K562 (cell line): Measurements from ENCODE around the gene LHPP.

ENCODE experiments used
- ATF6 ChIP-seq: sonication (generic); formaldehyde crosslinking; IDR thresholded peaks from 2 replicates; pipeline ENCODE4 v1.4.0; 2020; ENCODE audit warnings: mild to moderate bottlenecking, missing genetic modification reagents
- CHCHD3 ChIP-seq: fragments of 250-450 bp; sonication (Bioruptor Pico); IDR thresholded peaks from 2 replicates; pipeline ENCODE4 v2.1.2; 2022; ENCODE audit warnings: mild to moderate bottlenecking
- EZH2 ChIP-seq: IDR thresholded peaks from 2 replicates; pipeline ENCODE4 v1.6.1; 2012; ENCODE audit warnings: low read depth, mild to moderate bottlenecking, inconsistent platforms, low read length, borderline replicate concordance
- HDAC2 ChIP-seq: fragments of 450-650 bp; IDR thresholded peaks from 2 replicates; pipeline ENCODE4 v1.6.1; 2016; ENCODE audit warnings: mild to moderate bottlenecking
- SIX5 ChIP-seq, 2 experiments: IDR thresholded peaks; 2 replicates each; pipeline ENCODE4 v1.6.1; 2011; ENCODE audit warnings: low read length in 2 of 2, borderline replicate concordance in 1 of 2, low read depth in 1 of 2, mild to moderate bottlenecking in 1 of 2, moderate library complexity in 1 of 2; ENCODE audit not compliant: insufficient read depth in 1 of 2
- ZZZ3 ChIP-seq: fragments of 450-650 bp; IDR thresholded peaks from 2 replicates; pipeline ENCODE4 v1.6.1; 2016; ENCODE audit warnings: antibody characterized with exemption, mild to moderate bottlenecking, moderate library complexity

- TF ChIP-seq CHCHD3, result no peak
- no peak for TF ChIP-seq EZH2
- TF ChIP-seq ATF6 (CRISPR knock-in tag), result no peak
- no peak for TF ChIP-seq HDAC2
- TF ChIP-seq SIX5 (IDR thresholded peaks at IDR 0.05; ENCODE audit: borderline replicate concordance in 1 of 2, insufficient read depth in 1 of 2, low read depth in 1 of 2, low read length in 2 of 2), result no peak
- TF ChIP-seq ZZZ3, result no peak
Measured at GRCh38 chr10:124496150-124496549, 34.5 kb downstream of the LHPP start.
